Stimulated activated CD8-positive, alpha-beta memory T cell treated with anti-CD3 and anti-CD28 coated beads, Interleukin-4, amount 100 ng/mL, for 48 hours (primary cell): Measurements from ENCODE around the gene KDM4E.
"Not testable (repeated sequence)": the region's sequence is repeated elsewhere in the genome, so short reads cannot be mapped to it uniquely, and the experiment has no call there.

Source experiments
- DNase-seq: peaks from one replicate; pipeline ENCODE4 v3.0.0-alpha.2; 2020

KDM4E gene

DNA sequence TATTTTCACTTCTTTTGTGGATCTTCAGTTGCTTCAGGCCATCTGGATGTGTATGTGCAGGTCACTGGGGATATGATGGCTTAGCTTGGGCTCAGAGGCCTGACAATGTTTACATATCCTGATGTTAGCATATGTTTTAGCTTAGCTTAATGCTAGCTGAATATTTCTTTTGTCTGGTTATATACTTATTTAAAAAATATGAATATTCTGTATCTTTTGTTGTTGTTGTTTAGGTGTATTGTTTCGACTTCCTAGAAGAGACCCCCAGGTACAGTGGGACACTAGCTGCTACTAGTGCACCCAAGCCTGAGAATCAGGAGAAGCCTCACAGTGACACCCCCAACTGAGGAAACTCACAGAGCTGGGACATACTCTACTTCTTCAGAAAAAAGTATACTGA lies at the start of gene KDM4E:
KDM4E (plus strand) TSS at position 301 of the 400 bp plus-strand sequence. CDS start 300 bp downstream, outside the sequence.
- no peak for DNase-seq

DNA sequence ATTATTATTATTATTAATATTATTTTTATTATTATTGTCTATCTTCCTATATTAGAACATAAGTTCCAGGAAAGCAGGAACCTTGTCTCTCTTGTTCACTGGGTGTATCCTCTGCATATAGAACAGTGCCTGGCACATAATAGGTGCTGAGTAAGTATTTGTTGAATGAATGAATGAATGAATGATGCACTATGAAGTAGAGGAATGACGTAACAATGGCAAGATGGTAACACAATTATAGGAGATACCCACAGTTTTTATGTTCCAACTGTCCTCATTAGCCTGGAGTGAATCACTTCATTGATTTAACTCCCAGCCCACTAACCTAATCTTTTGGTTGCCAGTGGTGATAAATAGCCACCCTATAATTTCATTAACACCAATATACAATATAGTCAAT lies 49.5 kb upstream of the KDM4E start:
- no peak for DNase-seq

DNA sequence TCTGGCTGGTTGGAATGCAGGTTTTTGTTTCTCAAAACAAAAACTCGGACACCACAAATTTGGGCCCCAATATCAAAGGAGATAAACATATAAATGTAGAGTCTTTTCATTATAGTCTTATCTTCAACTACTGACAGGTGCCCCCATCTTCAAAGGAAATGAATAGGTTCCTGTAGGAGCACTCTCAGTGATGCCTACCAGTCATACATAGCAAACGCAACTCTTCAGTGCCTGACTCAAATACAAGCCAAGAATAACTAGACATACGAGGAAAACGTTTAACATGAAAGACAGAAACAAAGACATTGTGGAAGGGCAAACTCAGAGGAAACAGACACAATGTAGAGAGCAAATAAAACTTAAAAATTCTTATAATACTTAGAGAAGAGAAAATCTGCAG lies 37.7 kb upstream of the KDM4E start:
- no peak for DNase-seq

DNA sequence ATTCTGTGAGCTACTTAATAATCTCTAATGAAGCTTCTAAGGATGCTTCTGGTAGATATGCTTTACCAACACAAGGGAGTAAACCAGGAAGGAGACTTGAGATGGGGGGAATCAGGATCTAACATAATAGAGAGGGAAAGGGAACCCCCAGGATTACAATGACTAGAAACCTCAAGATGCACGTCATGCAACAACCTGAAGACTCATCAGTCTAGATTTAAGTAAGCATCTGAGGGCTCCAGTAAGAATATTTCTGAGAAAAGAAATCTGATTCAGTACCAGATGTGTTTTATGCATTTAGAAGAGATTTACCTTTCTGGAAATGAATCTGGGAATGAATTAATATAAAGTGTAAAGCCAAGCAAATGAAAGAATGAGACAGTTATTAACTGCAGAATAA lies 36.3 kb upstream of the KDM4E start:
- no peak for DNase-seq

DNA sequence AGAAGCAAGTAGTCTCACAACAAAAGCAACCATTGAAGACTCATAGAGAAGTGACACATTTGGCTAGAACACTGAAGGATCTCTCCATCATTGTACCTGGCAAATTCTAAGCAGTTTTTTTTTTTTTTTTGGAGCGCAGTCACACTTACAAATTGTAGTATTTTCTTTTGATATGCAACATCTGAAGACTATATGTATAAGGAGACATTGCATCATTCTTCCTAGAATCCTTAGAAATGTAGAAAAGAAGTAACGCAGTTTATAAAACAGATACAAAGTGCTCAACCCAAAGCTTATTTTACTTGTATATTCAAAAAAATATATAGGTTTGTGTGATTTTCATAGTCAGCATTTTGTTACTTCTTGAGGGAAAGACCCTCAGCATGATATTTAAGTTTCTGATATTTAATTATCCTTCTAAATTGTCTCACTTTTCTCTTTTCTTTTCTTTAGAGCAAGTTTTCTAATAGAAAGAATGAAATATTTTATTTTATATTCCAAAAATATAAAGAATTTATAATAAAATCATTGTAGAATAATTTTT lies 31.6 kb upstream of the KDM4E start:
- no peak for DNase-seq

DNA sequence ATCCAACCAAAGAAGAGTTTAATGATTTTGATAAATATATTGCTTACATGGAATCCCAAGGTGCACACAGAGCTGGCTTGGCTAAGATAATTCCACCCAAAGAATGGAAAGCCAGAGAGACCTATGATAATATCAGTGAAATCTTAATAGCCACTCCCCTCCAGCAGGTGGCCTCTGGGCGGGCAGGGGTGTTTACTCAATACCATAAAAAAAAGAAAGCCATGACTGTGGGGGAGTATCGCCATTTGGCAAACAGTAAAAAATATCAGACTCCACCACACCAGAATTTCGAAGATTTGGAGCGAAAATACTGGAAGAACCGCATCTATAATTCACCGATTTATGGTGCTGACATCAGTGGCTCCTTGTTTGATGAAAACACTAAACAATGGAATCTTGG lies 27.6 kb upstream of the KDM4E start:
- no peak for DNase-seq

DNA sequence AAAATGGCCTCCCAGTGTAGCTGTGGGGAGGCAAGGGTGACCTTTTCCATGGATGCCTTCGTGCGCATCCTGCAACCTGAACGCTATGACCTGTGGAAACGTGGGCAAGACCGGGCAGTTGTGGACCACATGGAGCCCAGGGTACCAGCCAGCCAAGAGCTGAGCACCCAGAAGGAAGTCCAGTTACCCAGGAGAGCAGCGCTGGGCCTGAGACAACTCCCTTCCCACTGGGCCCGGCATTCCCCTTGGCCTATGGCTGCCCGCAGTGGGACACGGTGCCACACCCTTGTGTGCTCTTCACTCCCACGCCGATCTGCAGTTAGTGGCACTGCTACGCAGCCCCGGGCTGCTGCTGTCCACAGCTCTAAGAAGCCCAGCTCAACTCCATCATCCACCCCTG lies 26.8 kb upstream of the KDM4E start:
- no peak for DNase-seq

DNA sequence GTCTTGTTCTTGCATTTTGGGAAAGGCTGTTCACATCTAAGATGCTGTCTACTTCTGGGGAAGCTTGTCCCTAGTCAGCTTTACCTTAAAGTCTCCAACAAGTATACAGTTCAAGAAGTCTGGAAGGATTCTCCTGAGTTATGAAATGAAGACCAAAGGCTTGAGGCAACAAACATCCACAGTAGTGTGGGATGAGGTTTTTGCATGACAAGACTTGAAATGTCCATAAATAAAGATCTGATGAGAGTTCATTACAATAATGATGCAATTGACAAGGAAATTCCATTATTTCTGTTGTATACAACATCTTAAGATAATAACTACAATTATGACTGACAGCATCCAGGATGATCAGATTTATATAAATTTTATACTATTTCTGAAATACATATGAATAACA lies 21.3 kb upstream of the KDM4E start:
- no peak for DNase-seq

DNA sequence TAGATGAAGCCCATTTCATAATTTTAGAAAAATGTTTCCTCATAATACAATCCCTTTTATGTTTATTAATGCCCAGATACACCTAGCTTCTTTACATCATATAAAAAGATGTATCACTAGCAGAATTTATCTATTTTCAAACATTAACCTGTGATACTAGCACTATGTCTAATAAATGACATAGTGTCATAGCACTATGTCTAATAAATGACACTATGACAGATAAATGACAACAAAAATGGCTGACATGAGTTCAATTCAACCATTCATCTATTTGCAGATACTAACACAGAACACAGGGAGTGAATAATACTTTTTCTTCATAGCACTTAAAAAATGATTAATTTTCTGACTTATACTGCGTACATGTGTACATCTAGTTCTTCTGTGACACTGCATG lies 19.4 kb upstream of the KDM4E start:
- DNase-seq = no peak

DNA sequence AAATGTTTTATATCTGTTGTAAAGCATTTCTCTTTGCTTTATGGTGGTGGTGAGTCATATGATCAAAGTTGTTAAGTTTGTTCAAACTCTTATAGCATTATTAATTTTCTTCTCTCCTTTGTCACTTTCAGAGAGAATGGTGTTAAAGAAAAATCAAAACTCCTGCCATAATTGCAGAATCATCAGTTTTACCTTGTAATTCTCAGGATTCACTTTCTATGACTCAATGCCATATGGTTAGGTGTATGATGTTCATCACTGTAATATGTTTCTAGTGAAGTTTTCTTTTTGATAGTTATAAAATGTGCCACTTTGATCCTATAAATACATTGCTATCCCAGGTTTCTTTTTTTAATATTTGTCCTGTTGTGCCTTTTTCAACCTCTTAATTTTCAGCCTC lies 13.7 kb upstream of the KDM4E start:
- DNase-seq = no peak

DNA sequence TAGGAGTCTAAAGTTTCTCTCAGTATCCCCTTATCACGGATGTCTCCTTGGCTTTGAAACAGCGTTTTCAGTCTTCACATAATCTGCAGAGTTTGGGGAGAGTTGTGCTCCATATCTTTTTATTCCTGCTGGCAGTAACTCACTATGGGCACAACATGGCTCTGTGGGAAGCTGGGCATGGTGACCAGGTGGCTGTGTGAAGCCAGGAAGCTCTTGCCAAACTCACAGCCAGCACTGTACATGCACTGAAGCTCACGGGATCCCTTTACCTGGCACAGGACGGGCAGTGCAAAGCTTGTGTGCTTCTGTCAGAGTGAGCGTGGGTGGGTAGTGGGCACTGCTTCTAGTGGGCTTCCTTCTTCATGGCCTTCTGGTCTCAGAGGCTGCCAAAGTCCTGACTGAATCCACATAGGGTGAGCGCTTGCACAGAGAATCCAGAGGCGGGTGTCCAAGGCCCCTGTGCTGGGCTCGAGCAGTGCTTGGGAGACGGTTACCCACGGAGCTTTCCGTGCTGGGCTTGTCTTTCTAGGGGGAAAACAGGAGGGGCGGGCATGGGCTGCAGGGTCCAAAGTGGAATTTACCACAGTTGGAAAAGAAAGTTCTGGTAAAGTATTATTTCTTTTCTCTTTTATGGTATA lies 10.8 kb upstream of the KDM4E start:
- DNase-seq = no peak

DNA sequence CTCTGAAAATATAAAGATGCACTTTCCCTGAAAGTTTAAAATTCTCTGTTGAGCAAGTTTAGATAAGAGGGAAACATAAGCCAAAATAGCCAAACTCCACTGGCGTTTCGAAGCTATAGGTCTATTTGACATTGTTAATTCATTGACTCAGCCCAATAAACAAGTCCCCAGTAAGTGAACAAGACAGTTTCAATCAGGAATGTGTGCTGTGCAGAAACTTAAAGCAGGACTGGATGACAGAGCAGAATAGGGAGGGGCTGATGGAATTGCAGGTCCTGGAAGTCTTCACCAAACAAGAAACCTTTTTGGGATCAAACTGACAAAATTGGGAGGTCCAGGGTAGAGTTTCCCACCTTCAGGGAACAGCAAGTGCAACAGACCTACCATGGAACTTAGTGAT lies 8.9 kb upstream of the KDM4E start:
- DNase-seq = no peak

DNA sequence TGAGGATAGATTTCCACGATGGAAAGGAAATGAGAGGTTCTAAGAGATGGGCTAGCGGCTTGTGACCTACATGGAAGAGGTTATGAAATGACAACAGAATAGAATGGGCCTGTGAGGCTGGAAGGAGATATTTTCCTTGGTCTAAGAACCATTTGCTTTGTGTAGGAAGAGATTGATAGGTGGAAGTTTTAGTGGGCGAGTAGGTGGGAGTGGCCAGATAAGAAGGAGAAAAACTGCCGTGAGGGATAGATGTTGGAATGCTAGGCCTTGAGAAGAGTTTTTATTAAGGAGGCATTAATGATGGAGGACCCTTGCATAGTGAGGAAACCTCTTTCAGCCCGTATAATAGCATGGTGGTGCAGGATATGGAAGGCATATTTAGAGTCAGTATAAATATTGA lies 3.6 kb upstream of the KDM4E start:
- DNase-seq = not testable (repeated sequence)

DNA sequence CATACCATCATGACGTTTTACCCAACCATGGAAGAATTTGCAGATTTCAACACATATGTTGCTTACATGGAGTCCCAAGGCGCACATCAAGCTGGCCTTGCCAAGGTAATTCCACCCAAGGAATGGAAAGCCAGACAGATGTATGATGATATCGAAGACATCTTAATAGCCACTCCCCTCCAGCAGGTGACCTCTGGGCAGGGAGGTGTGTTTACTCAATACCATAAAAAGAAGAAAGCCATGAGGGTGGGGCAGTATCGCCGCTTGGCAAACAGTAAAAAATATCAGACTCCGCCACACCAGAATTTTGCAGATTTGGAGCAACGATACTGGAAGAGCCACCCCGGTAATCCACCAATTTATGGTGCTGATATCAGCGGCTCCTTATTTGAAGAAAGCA lies 536 bp downstream of the KDM4E start:
- DNase-seq = not testable (repeated sequence)

DNA sequence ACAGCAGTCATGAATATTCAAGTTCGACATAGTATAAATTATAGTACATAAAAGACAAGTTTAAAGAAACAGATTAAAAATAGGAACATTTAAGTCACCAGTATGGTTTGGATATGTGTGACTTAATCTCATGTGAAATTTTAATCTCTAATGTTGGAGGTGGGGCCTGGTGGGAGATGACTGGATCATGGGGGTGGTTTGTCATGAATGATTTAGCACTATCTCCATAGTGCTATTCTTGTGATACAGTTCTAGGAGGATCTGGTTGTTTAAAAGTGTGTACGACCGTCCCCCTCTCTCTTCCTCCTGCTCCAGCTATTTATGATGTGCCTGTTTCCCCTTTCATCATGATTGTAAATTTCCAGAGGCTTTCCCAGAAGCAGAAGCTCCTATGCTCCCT lies 3.3 kb downstream of the KDM4E start:
- no peak for DNase-seq

DNA sequence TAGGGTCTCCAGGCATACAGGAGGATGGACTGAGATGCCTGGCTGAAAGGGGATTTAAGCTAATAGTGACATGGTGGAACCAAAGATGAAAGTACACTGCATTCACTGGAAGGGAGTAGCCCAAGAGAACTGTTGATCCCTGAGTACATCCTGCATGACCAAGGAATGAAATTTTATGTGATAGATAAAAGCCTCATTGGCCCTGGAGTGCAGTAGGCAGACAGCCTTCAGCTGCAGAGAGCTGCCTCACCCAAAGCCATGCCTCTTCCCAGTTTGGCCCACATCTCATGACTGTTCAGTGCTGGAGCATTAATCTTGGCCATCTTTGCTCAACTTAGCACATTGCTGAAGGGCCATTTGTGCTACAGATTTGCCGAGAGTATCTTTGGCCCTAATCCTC lies 8.0 kb downstream of the KDM4E start:
- DNase-seq = no peak

DNA sequence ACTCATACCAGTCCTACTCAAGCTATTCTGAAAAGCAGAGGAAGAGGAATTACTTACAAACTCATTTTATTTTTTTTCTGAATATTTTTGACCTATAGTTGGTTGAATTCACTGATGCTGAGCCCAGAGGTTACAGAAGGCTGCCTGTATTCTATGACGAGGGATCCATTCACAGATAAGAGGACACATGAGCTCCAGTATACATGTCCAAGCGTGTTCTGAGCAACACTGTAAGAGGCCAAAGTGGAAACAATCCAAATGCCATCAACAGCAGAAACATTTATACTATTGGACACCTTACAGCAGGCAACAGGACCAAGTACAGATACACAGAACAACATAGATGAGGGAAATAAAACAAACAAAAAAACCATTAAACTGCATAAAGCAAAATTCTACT lies 10.3 kb downstream of the KDM4E start:
- DNase-seq = no peak

DNA sequence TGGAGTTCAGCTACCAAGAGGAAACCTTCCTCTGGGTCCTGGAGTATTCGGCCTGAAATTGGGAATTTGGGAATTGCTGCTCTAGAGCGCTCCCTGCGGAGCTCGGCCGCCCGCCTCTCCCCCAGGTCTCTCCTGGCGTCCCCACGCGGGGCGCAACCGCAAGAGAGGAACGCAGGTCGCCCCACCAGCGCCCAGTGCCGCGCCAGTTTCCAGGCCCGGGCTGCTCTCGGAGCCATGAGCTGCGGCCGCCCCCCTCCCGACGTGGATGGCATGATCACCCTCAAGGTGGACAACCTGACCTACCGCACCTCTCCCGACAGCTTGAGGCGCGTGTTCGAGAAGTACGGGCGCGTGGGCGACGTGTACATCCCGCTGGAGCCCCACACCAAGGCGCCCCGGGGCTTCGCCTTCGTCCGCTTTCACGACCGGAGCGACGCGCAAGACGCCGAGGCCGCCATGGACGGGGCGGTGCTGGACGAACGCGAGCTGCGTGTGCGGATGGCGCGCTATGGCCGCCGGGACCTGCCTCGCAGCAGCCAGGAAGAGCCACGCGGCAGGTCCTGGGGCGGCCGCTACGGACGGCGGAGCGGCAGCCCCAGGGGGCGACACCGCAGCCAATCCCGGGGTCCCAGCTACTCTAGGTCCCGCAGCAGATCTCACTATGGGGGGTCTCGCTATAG lies 12.4 kb downstream of the KDM4E start:
- DNase-seq = not testable (repeated sequence)

DNA sequence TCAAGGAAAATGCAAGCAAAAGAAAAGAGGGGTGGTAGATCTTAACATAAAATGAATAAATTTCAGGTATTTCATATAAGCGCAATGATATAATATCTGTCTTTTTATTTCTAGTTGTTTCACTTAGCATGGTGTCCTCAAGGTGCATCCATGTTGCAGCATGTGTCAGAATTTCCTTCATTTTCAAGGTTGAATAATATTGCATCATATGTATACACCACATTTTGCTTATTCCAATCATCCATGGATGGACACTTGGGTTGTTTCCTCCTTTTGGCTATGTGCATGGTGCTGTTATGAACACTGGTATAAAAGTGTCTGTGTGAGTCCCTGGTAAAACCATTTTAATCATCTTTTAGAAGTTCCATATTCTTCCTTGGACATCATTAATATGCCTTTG lies 17.2 kb downstream of the KDM4E start:
- DNase-seq = no peak

DNA sequence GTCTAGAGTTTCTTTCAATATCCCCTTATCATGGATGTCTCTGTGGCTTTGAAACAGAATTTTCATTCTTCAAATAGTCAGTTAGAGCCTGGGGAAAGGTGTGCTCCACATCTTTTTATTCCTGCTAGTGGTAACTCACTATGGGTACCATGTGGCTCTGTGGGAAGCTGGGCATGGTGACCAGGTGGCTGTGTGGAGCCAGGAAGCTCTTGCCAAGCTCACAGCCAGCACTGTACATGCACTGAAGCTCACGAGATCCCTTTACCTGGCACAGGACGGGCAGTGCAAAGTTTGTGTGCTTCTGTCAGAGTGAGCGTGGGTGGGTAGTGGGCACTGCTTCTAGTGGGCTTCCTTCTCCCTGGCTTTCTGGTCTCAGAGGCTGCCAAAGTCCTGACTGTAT lies 17.8 kb downstream of the KDM4E start:
- no peak for DNase-seq

DNA sequence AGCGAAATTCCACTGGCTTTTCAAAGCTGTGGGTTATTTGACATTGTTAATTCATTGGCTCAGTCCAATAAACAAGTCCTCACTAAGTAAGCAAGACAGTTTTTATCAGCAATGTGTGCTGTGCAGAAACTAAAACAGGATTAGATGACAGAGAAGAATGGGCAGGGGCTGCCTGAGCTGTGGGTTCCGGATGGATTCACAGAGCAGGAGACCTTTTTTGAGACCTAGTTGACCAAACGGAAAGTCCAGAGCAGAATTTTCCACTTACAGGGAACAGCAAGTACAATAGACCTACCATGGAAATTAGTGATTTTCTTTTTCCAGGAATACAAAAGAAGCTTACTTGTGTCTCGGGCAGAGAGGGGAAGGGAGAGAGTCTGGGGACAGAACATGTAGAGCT lies 19.0 kb downstream of the KDM4E start:
- DNase-seq = no peak

DNA sequence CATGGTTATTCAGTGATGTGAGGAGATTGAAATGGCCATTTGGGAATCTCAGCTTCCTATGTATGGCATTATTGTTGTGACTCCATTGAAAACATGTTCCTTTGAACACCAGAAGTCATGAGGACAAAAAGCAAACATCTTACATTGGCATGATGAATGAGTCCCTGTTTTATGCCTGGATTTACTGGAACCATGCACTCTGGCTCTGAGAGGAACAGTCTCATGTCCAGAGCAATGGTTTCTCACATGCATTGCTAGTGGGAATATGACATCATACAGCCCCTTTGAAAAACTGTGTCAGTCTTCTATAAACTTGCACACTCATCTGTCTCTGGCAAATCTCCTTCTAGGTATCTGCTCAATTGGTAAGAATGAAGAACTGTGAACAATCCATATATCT lies 20.8 kb downstream of the KDM4E start:
- DNase-seq = no peak

DNA sequence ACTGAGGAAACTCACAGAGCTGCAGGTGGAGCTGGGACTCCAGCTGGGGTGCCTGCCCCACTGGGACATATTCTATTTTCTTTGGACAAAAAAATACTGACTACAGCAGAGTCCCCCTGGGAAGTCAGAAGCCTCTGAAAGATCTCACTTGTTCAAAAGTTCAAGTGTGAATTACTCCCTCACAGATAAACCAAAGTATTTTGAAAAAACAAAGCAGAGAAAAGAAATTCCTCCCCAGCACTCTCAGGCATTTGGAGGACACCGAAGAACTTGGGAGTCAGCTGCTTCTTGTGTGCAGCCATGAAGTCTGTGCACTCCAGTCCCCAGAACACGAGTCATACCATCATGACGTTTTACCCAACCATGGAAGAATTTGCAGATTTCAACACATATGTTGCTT lies 24.1 kb downstream of the KDM4E start, which contains the start of gene KDM4F:
KDM4F (plus strand) TSS at position 301 of the 400 bp plus-strand sequence.
- DNase-seq = not testable (repeated sequence)

DNA sequence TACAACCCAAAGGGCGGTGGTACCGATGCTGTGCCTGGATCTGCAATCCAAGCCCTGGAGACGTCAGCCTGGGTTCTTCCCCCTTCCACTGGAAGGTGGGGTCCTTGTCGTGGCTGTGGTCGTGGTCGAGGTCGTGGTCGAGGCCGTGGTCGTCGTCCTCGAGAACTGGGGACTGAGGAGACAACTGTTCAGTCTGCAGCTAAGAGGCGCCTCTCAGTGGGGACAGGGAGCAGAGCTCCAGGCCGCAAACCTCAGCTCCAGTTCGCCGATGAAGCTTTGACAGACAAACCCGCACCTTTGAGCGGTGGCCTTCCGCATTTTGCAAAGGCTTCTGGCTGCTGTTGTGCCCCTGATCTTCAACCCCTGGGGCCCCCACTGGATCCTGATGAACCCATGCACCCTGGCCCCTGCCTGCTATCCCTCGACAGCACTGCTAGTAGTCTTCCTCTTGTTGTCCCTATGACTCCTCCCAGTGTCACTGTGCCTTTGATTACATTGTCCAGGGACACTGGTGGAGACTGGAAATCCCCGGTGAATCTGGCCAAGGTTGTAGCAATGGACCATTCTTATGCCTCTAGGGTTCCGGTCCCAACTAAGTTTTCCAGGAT lies 25.6 kb downstream of the KDM4E start:
- DNase-seq = no peak
